ENCODE results near the gene RBM20.

The RBM20 gene

GRCh38 chr10:110834629-110835301, 190.6 kb downstream of the RBM20 start:
- no peak for TF ChIP-seq GATA2 (IDR thresholded peaks at IDR 0.05; ENCODE audit: low read depth, low read length)
- no peak for TF ChIP-seq GATA3 (IDR thresholded peaks at IDR 0.05; ENCODE audit: low read depth, low read length)

- no peak for TF ChIP-seq GATA2 (IDR thresholded peaks at IDR 0.05; ENCODE audit: low read depth, low read length)
- TF ChIP-seq GATA3 (IDR thresholded peaks at IDR 0.05; ENCODE audit: low read depth, low read length): no peak
These were observed 191.7 kb downstream of the RBM20 start for GRCh38 chr10:110835841-110836240.

GRCh38 chr10:110836706-110837105, 192.6 kb downstream of the RBM20 start:
- TF ChIP-seq GATA3 (IDR thresholded peaks at IDR 0.05; ENCODE audit: low read depth, low read length) (no peak), GATA2 (IDR thresholded peaks at IDR 0.05; ENCODE audit: low read depth, low read length) (no peak)

GRCh38 chr10:110837418-110838171, 193.5 kb downstream of the RBM20 start:
- no peak for TF ChIP-seq GATA3 (IDR thresholded peaks at IDR 0.05; ENCODE audit: low read depth, low read length)
- TF ChIP-seq GATA2 (IDR thresholded peaks at IDR 0.05; ENCODE audit: low read depth, low read length): no peak

GRCh38 chr10:110840225-110840922, 196.2 kb downstream of the RBM20 start:
- TF ChIP-seq GATA3 (IDR thresholded peaks at IDR 0.05; ENCODE audit: low read depth, low read length) (no peak), GATA2 (IDR thresholded peaks at IDR 0.05; ENCODE audit: low read depth, low read length) (no peak)

GRCh38 chr10:110840923-110841428, 196.8 kb downstream of the RBM20 start:
- TF ChIP-seq GATA2 (IDR thresholded peaks at IDR 0.05; ENCODE audit: low read depth, low read length) (no peak), GATA3 (IDR thresholded peaks at IDR 0.05; ENCODE audit: low read depth, low read length) (no peak)

GRCh38 chr10:110841767-110842267, 197.7 kb downstream of the RBM20 start:
- TF ChIP-seq GATA3 (IDR thresholded peaks at IDR 0.05; ENCODE audit: low read depth, low read length) (no peak), GATA2 (IDR thresholded peaks at IDR 0.05; ENCODE audit: low read depth, low read length) (no peak)

GRCh38 chr10:110842326-110842904, 198.3 kb downstream of the RBM20 start:
- TF ChIP-seq GATA3 (IDR thresholded peaks at IDR 0.05; ENCODE audit: low read depth, low read length) (no peak), GATA2 (IDR thresholded peaks at IDR 0.05; ENCODE audit: low read depth, low read length) (no peak)

- TF ChIP-seq GATA2 (IDR thresholded peaks at IDR 0.05; ENCODE audit: low read depth, low read length) (no peak), GATA3 (IDR thresholded peaks at IDR 0.05; ENCODE audit: low read depth, low read length) (no peak)
These were observed 198.9 kb downstream of the RBM20 start for GRCh38 chr10:110843031-110843430.

GRCh38 chr10:110843796-110844616, 199.9 kb downstream of the RBM20 start:
- TF ChIP-seq GATA2 (IDR thresholded peaks at IDR 0.05; ENCODE audit: low read depth, low read length) (no peak), GATA3 (IDR thresholded peaks at IDR 0.05; ENCODE audit: low read depth, low read length) (no peak)

- no peak for TF ChIP-seq GATA3 (IDR thresholded peaks at IDR 0.05; ENCODE audit: low read depth, low read length)
- no peak for TF ChIP-seq GATA2 (IDR thresholded peaks at IDR 0.05; ENCODE audit: low read depth, low read length)
These were observed 200.4 kb downstream of the RBM20 start for GRCh38 chr10:110844617-110844881.

- TF ChIP-seq GATA2 (IDR thresholded peaks at IDR 0.05; ENCODE audit: low read depth, low read length) (no peak), GATA3 (IDR thresholded peaks at IDR 0.05; ENCODE audit: low read depth, low read length) (no peak)
These were observed 201.1 kb downstream of the RBM20 start for GRCh38 chr10:110845192-110845755.
